ENCODE results near the gene PARD3. TPM values are rescaled to one million over a fixed set of nuclear protein-coding genes. Genes with fewer than 3 reads are reported as not detected.

PARD3 gene
- total RNA-seq, 1 donor from 2014 or later: 34.1 TPM

DNA sequence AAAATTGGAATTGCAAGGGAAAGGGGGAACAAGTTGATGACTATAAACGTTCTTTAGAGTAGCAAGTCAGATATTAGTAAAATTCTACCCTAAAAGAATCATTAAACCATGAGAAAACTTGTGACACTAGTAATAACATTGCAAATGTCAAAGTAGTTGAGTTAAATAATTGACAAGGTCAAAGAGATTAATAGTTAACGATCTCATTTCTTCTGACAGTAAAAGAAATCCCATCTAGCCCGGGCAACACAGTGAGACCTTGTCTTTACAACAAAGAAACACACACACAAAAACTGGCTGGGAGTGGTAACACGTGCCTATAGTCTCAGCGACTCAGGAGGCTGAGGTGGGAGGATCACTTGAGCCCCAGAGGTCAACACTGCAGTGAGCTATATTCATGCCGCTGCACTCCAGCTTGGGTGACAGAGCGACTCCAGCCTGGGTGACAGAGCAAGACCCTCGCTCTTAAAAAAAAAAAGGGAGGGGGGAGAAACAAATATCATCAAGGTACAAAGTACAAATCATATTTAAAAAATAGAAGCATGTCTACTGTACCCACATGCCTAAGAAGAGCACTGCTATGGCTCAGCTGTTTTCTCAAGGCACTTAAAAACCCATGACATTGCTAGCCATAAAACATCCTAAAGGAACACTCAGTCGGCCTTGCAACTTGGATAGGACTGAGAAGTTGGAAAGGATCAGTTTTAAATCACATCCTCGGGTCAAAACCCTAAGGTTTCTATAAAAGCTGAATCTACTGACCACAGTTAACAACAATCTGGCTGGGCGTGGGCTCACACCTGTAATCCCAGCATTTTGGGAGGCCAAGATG is 401.1 kb downstream of the PARD3 start:
- ATAC-seq: no peak
- H3K27me3 ChIP-seq (ENCODE audit: low read depth): no peaks in the 10 kb centered on the region
- H3K36me3 ChIP-seq: no peaks in the 10 kb centered on the region
- TF ChIP-seq CTCF (IDR thresholded peaks at IDR 0.05): no peak
- DNase-seq: no peak
- H3K4me3 ChIP-seq: no peak overlapping the region
- intact Hi-C loops (cut with DNase I): no loop called here
- no peaks in the 10 kb centered on the region for H3K9me3 ChIP-seq
- no peak overlapping the region for H3K27ac ChIP-seq
- H3K4me1 ChIP-seq: no peaks in the 10 kb centered on the region

DNA sequence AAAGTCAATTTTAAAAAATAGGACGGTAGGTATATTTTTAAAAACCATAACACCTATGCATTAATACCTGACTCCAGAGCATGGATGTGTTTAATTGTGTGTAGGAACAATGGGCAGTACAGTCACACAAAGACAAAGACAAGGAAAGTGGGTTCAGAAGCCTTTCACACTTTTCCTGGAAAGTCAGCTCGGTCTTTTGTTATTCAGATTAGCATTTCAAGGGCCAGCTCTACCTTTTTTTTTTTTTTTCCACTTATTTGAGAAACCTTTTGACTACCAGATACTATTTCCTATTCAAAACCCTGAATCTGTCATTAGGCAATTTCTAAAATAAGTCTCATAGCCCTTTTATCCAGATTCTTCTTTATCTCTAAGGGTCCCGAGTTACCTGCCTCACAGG is 401.9 kb downstream of the PARD3 start:
- ATAC-seq: no peak
- intact Hi-C loops (cut with DNase I): no loop called here
- no peak for DNase-seq
- H3K4me1 ChIP-seq: no peaks in the 10 kb centered on the region
- no peaks in the 10 kb centered on the region for H3K36me3 ChIP-seq
- no peak overlapping the region for H3K4me3 ChIP-seq
- H3K27me3 ChIP-seq (ENCODE audit: low read depth): no peaks in the 10 kb centered on the region
- no peak for TF ChIP-seq CTCF (IDR thresholded peaks at IDR 0.05)
- H3K9me3 ChIP-seq: no peaks in the 10 kb centered on the region
- no peak overlapping the region for H3K27ac ChIP-seq

GRCh38 chr10:34408956-34409355 is 406.1 kb downstream of the PARD3 start:
- H3K27me3 ChIP-seq (ENCODE audit: low read depth): no peaks in the 10 kb centered on the region
- no peak overlapping the region for H3K4me3 ChIP-seq
- DNase-seq: no peak
- intact Hi-C loops (cut with DNase I): no loop called here
- ATAC-seq: no peak
- H3K36me3 ChIP-seq: no peaks in the 10 kb centered on the region
- H3K27ac ChIP-seq: no peak overlapping the region
- TF ChIP-seq CTCF (IDR thresholded peaks at IDR 0.05): no peak
- H3K9me3 ChIP-seq: no peaks in the 10 kb centered on the region
- H3K4me1 ChIP-seq: no peaks in the 10 kb centered on the region

DNA sequence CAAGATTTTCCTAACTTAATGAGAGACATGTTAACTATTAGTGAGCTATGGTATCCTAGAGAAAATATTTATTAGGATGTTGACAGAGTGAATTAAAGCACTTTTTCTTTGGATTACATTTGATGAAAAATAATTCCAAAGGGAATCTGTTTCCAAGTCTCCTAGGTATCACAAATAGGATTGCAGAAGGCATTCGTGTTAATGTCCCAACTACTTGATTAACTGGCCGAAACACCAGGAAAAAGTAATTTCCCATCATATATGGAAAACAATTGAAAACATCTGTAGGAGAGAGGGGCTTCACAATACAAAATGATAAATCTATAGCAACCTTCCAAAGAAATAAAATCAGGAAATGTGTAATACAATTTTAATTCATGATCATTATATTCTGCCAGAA is 406.7 kb downstream of the PARD3 start:
- no peaks in the 10 kb centered on the region for H3K27me3 ChIP-seq (ENCODE audit: low read depth)
- no peak for TF ChIP-seq CTCF (IDR thresholded peaks at IDR 0.05)
- no peak for ATAC-seq
- DNase-seq: no peak
- no peak overlapping the region for H3K4me3 ChIP-seq
- H3K4me1 ChIP-seq: no peaks in the 10 kb centered on the region
- no peaks in the 10 kb centered on the region for H3K9me3 ChIP-seq
- H3K27ac ChIP-seq: no peak overlapping the region
- H3K36me3 ChIP-seq: no peaks in the 10 kb centered on the region
- intact Hi-C loops (cut with DNase I): no loop called here

GRCh38 chr10:34407324-34407805 is 407.7 kb downstream of the PARD3 start:
- H3K27ac ChIP-seq: no peak overlapping the region
- intact Hi-C loops (cut with DNase I): no loop called here
- ATAC-seq: no peak
- no peaks in the 10 kb centered on the region for H3K27me3 ChIP-seq (ENCODE audit: low read depth)
- H3K36me3 ChIP-seq: no peaks in the 10 kb centered on the region
- TF ChIP-seq CTCF (IDR thresholded peaks at IDR 0.05): no peak
- DNase-seq: no peak
- no peak overlapping the region for H3K4me3 ChIP-seq
- no peaks in the 10 kb centered on the region for H3K4me1 ChIP-seq
- no peaks in the 10 kb centered on the region for H3K9me3 ChIP-seq

All from lower lobe of right lung (tissue), 2 donors.